ENCODE measurements around the gene STK10.

The STK10 gene

DNA sequence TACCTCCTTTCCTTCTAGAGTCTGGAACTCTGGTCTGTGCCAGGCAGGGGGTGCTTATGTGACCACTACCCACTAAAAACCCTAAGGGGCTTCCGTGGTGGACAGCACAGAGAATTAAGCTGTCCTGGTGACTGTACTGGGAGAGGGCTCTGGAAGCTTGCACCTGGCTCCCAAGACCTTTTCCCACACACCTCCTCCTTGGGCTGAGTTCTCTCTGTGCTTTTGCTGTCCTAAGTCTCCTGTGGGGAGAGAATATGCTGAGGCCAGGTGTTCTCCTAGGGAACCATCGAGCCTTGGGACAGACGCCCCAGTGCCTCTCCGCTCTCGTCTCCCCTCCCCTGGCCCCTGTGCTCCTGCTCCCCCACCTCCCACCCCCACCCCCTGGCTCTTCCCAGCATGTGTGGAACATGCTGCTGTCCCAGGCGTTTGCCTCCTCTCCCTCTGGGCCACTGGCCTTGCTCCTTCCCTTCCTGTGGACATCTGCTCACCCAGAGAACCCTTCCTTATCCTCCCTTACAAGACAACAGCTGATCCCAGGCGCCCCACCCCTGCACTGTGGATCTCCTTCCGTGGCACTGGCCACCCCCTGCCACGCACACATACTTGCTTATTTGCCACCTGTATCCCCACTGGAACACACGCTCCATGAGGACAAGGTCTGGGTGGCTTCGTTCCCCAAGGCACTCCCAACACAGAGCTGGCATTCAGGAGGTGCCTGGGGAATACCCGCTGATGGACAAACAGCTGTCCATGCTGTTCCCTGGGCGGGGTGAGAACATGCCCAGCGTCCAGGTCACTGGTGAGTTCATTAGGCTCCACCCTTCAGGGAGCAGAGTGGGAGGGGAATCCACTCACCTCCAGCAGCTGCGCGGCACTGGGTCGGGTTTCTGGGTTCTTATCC, 83.0 kb downstream of the STK10 start:
- DNase-seq = no peak

DNA sequence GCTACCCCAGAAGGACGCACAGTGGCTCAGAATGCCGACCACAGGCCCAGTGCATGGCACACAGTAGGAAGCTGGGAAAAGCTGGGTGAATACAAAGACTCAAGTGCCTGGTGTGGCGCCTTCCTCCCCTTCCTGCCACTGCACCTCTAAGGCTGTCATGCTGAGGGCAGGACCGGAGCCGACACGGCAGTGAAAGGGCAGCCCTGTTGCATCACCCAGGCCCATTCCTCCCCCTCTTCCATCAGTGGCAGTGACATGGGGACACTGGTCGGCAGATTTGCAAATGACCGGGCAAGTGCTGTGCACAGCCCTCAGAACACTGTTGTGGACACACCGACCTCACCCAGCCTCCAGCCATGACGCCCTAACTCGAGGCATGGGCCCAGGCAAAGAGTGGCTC, 84.0 kb downstream of the STK10 start:
- no peak for DNase-seq

DNA sequence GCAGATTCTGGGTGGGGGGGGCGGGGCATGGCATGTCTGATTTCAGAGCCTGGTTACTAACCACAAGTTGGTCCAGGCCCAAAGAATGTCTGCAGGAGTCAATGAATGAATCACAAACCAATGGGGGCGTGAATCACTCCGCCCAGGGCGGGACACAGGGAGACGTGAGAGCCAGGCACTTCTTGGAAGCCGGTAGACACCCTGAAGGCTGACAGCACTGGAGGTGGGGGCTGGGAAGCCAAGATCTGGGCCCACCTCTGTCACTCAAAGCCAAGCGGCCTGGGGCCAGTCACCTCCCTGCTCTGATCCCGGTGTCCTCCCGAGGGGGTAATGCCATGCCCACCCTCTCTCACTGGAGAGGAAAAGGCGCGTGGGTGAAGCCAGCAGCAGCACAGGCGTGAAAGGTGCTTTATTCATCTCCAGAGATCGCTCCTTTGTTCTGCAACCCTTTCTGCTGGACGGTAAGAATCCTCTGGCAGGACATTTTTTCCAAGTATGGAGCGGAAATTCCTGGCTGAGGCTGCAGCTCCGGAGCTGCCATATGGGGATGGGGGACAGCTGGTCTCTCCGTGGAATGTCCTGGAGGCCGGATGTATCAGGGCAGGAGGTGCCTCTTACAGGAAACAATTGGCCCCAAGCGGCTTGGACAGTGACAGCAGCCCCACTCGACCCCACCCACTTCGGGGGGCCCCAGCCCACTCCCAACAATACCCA, 85.0 kb downstream of the STK10 start:
- DNase-seq = no peak

DNA sequence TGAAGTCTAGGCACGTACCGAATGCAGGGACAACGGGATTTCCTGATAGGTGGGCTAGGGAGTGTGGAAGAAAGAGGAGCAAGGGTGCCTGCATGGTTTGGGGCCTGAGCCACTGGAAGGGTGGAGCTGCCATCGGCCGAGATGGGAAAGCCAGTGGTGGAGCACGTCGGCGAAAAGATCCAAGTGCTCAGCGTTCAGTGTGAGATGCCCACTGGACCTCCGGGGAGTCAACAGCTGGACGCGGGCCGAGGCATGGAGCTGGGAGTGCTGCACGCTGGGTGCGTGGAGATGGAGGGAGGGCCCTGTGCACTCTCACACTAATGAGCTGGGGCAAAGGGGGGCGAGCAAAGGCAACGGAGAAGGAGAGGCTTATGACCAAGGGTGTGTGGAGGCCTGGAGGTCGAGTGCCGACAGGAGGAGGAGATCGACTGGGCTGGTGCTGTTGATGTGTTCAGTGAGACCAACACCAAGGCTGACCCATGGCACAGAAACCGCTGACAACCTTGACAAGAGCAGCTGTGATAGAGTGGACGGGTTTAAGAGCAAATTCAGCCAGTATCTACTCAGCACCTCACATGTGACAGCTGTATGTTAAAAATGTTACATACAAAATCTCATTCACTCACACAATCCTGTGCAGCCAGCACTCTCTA, 85.7 kb downstream of the STK10 start:
- DNase-seq = no peak

DNA sequence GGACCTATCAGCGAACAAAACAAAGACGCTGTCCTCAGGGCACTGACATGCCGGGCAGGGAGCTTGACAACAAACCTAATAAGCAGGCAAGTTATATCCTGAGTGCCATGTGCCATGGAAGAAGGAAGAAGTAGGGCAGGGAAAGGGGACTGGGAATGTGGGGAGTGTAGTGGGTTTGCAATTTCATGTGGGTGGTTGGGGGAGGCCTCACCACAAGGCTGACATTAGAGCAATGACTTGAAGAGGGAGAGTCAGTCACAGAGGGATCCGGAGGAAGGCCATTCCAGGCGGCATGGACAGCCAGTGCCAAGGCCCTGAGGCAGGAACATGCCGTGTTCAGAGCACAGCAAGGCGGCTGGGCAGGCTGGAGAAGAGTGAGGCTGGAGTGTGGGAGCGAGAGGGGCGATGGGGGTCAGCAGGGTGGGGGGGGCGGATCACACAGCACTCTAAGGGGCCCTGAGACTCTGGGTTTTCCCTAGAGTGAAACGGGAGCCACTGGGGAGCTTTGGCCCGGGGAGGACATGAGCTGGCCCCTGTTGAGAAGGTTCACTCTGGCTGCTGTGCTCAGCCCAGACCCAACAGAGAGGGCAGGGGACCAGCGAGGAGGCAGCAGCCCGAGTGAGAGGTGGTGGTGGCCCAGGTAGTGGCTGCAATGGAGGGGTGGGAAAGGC, 86.3 kb downstream of the STK10 start:
- DNase-seq = no peak

DNA sequence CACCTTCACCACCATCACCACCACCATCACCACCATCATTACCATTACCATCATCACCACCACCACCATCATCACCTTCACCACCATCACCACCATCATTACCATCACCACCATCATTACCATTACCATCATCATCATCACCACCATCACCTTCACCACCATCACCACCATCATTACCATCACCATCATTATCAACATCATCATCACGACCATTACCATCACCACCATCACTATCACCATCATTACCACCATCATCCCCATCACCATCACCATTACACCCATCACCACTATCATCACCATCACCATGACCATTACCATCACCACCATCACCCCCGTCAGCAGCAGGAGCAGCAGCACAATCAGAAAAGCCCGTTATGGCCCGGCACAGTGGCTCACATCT, 89.1 kb downstream of the STK10 start:
- no peak for DNase-seq

DNA sequence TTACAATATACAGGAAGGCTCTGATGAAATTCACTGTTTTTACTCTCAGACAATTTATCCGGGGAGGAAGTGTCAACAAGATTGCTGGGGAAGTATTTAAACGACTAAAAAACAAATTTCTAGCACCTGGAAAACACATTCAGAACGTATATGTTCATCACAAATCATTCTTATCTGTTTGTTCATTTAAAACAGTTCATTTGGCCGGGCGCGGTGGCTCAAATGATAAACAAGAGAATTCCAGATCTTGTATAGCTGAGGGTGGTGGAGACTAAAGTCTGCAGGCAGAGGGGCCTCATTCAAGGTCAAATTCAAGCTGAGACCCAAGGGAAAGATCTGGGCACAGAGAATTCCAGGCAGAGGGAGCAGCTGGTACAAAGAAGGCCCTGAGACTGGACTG, 90.0 kb downstream of the STK10 start:
- DNase-seq = no peak

DNA sequence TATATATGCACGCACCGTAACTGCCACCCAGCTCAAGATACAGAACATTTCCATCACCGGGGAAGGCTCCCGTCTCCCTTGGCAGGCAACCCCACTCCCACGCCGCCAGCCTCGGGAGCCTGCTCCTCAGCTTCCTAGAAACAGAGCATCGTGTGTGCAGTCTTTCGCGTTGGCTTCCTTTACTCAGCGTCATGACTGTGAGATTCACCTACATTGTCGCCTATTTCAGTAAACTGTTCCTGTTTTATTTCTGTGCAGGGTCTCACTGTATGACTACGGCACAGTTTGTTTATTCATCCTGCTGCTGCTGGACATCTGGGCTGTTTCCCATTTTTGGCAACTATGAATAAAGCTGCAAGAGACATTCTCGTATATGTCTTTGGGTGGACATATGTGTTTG, 90.7 kb downstream of the STK10 start:
- DNase-seq = no peak

DNA sequence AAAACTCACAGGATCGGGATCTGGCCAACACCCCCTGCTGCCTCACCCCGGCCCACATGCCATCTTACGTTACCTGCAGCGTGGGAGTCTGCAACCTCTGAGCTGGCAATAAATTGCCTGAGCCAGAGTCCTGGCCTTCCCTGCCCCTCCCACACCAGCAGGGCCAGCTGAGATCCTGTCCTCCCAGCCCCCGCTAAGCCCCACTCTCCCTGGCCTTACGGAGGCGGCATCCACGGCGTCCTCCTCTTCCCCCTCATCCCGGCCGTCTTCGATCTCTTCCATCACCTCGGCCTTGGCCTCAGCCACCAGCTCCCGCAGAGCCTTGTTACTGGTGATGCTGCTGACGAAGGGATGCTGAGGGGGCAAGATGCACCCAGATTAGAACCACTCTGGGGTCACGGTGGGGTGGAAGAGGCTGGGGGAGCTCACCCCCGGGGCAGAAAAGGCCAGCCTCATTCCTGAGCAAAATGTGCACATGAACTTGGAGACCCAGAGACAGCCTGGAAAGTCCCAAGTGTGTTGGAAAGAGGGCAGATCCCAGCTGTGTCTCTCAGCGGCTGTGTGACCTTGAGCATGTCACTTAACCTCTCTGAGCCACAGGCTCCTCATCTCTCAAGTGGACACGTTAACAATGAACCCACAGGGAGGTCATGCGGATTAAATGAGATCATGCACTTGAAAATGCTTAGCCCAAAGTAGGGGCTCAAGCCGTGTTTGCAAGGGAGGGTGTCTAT, 91.7 kb downstream of the STK10 start:
- DNase-seq = no peak

DNA sequence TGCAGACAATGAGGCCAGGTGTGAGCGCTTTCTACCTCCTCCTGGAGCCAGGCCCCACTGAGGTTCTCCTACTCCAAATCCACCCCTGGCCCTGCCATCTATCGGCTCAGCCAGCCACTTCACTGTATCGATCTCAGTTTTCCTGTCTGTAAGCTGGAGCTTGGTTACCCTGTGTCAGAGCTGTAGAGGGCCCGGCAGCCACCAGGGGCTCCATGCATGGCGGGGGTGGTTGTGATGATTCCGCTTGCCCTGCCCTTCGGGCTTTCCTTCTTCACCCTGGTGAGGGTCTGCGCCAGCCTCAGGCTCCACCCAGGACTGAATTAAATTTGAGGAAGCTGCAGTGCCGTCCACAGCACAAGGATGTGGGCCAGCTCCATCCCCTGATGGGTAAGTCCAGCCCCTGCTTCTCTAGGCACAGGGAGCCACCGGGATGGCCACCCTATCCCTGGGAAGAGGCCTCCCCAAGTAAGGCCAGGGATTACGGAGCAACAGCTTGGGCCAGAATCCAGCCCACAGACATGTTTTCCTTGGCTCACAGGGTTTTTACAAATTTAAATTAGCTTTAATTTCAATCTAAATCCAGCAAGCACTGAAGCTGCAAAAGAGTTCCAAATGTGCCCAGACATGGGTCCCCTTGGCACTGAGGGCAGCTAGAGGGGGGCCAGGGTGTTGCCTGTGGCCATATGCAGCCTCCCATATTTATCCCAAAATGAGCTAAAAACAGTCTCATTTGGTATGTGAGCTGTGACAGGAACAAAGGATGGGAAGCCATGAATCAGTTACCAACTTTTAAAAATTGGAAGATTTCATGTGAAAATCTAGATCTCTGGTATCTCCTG, 92.4 kb downstream of the STK10 start:
- DNase-seq = no peak

DNA sequence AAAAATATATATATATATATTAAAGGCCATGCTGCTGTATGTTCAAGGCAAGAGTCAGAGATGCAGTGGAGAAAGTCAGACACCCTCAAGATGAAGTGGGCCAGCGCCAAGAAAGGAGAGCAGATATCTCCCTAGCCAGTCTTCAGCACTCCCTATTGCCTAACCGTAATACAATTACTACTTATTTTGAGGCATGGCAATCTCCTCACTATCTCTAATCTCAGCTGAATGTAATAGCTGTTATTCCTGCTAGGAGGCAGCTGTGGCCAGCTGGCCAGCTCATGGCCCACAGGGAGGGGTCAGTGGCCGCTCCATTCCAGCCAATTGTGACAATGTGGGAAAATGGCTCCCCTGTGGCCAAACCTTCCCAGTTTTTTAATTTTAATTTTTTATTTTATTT, 94.1 kb downstream of the STK10 start:
- DNase-seq = no peak

DNA sequence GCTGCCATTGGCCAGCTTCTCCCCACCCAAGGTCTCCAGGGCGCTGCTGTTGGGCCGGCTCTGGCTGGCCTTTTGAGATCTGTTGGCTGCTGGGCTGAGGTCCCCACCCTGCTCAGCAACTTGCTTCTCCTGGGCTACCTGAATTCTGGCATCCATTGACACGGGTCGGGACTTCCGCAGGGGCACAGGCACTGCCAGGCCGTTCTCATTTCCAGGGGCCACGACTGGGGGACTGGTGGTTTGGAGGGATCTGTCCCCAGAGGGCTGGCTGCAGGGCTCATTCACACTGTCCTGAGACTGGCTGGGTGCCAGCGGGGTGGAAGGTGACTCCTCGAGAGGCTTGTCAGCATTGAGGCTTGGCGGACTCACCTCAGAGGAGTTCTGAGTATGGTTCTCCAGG, 94.5 kb downstream of the STK10 start:
- no peak for DNase-seq

DNA sequence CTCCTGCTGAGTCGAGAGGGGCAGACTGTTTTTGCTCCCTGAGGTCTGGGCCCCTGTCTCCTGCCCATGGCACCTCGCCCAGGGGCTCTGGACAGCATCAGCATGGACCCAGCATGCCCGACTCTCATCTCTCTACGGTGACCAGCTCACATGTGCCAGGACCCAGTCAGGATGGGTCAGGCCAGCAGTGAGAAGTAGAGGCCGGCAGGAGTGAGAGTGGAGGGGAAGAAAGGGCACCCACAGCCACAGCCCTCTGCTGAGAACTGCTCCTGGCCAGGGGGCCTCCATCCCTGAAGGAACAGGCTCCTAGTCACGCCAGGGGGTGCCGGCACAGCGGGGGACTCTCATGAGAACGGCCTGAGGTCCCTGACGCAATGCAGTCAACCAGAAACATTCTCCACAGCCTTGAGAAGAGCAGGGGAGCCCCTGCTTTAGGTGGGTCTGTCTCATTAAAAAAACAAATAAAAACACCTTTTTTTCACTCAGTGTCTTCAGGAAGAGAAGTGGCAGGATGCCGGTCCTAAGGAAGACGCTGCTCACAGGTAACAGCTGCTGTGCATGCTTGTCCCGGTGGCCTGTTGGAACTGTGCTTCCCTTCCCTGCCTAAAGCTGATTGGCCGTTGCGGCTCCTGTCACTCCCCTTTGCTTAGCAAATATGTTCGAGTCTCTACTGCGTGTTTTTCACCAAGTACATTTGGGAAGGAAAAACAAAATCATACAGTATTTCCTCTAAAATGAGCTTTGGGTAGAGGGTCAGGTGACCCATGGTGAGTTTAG, 95.9 kb downstream of the STK10 start:
- DNase-seq = no peak

DNA sequence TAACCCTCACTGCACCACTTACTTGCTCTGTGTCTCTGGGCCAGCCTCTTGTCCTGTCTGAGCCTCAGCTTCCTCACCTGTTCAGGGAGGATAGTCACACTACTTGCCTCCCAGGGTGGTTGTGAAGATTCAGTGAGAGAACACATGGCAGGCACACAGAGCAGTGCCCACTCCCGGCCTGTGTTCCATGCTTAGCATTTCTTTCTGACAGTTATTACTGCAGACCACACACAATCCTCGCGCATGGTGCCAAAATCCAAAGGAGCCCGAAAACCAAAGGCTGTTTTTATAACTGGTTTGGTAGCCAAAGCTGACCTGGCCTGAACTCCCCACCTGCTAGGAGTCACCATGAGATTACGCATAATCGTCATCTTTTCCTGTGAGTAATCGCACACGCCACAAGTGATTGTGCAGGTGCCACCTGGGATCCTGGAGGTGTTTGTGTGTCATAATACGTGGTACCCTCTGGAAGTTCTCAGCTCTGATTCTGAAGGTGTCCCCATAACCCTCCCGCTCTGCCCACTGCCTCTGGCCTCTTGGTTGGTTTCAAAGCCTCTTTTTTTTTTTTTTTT, 97.0 kb downstream of the STK10 start:
- no peak for DNase-seq

DNA sequence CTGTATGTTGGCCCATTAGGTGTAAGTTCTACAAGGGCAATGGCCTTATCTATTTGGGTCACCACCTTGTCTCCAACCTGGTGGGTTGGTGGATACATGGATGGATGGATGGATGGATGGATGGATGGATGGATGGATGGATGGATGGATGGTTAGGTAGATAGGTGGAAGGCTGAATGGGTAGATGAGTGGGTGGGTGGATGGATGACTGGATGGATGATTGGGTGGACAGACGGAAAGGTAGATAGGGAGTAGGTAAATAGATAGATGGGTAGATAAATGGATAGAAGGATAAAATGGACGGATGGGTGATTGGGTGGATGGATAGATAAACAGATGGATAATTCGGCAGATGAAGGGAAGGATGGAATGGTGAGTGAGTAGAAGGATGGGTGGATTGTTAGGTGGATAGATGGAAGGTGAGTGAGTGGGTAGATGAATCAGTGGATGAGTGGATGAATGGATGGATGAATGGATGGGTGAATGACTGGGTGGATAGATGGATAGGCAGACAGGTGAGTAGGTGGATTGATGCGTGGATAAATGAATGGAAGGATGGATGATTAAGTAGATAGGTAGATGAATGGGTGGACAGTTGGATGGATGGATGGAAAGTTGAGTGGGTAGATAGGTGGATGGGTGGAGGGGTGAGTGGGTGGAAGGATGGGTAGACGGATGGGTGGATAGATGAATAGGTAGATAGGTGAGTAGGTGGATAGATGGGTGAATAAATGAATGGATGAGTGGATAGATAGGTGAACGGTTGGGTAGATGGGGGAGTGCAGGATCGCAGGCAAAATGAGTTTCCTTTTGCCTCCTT, 98.5 kb downstream of the STK10 start:
- no peak for DNase-seq

DNA sequence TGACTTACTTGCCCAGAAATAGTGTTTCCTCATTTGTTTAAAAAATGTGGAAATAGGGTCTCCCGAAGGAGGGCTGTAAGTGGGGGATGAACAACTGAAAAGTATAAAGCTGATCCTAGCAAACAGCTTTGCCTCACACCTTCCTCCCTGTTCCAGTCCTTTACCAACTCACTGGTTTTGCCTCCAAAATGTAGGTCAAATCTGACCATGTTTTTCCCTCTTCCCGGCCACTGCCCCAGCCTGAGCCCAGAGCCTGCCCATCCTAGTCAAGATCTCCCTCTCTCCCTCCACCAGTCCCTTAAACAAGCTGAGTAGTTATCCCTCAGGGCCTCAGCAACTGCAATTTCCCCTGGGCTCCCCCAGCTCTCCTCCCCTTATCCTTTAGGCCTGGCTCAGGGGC, 99.2 kb downstream of the STK10 start:
- no peak for DNase-seq

DNA sequence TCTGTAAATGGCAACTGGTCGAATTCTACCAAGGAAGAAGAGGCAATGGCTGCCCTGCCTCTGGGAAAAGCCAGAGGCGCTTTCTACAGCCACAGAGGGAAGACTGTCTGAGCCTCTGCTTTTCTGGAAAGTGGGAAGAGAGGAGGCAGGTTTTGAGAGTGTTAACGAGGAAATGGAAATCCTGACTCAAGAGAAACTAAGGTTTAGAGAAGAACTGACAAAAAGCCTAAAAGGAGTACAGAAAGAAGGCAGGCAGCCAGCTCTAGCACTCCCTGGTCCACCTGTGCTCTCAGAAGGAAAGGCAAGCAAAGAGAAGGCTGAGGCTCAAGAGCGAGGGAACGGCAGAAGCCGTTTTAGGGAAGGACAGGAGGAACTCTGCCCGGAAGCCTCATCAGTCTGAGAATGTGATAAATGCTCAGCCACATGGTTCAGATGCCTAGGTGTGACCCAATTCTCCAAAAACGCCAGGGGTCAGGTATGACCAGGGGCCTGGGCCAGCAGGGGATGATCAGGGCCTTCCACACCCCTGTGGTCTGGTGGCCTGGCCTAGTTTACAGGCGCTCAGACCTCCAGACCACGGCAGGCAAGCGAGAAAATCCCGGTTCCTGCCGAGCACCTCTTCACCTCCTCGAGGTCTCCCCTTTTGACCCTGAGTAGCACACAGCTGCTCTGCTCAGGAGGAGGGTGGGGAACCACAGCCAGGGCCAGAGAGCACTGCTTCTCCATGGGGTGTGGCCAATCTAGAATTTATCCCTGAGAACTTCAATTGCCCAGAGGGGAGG, 101.6 kb downstream of the STK10 start:
- DNase-seq = no peak

DNA sequence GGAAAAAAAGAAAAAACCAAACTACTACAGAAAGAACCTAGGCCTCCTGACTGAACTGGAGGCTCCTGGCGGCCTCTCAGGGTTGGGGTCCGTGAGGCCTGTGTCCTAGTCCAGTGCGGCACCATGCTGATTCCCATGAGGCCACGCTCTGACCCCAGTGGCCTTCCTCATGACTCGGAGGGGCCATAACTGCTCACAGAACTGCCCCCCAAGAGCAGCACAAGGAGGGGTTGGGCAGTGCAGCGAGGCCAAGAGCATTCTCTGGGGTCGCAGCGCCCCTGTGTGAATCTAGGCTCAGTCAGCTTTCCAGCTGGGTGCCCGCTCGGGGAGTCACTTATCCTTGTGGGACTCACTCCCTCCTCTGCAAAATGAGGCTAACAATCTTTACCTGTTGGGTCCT, 102.3 kb downstream of the STK10 start:
- no peak for DNase-seq

DNA sequence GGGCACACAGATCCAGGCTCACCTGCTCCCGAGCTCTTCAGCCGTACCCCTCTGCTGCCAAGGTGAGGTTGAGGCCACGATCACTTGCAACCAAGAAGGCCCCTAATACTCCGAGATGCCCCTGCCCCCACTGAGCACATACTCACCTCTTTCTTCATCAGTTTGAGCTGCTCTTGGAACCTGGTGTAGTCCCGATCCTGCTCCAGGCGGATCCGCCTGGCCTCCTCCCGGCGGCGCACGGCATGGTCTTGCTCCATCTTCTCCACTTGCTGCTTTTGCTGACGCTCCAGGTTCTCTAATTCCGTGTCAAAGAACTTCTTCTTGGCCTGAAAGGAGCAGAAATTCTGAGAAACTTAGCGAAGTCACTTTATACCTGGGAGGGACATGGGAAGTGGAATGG, 105.8 kb downstream of the STK10 start:
- no peak for DNase-seq

Measured in GDM1 (cell line).